ENCODE measurements around the gene UNC13B.

UNC13B gene

GRCh38 chr9:35424356-35425352 lies 262.8 kb downstream of the UNC13B start:
- no peak for DNase-seq (ENCODE audit: low read depth in 2 of 2)

- no peak for DNase-seq (ENCODE audit: low read depth in 2 of 2)
Measured at GRCh38 chr9:35426627-35427026, 264.8 kb downstream of the UNC13B start.

GRCh38 chr9:35431467-35431866 lies 269.7 kb downstream of the UNC13B start:
- no peak for DNase-seq (ENCODE audit: low read depth in 2 of 2)

GRCh38 chr9:35432076-35432475 lies 270.3 kb downstream of the UNC13B start:
- DNase-seq (ENCODE audit: low read depth in 2 of 2): no peak

- DNase-seq (ENCODE audit: low read depth in 2 of 2): no peak
Measured at GRCh38 chr9:35436933-35437332, 275.1 kb downstream of the UNC13B start.

- no peak for DNase-seq (ENCODE audit: low read depth in 2 of 2)
Measured at GRCh38 chr9:35446012-35446411, 284.2 kb downstream of the UNC13B start.

GRCh38 chr9:35448496-35448895 lies 286.7 kb downstream of the UNC13B start:
- DNase-seq (ENCODE audit: low read depth in 2 of 2): no peak

GRCh38 chr9:35452481-35452880 lies 290.7 kb downstream of the UNC13B start:
- no peak for DNase-seq (ENCODE audit: low read depth in 2 of 2)

GRCh38 chr9:35453786-35454185 lies 292.0 kb downstream of the UNC13B start:
- DNase-seq (ENCODE audit: low read depth in 2 of 2): no peak

Data from fibroblast of skin of left biceps (primary cell).